GM18498 (cell line): ENCODE data around the gene SKA3.

Source experiments
- ATAC-seq: cut with Tn5 transposase; IDR thresholded peaks from one replicate; pipeline ENCODE4 v1.9.1; 2021; ENCODE audit warnings: mild to moderate bottlenecking, moderate library complexity; ENCODE audit not compliant: unreplicated experiment

Gene SKA3

DNA sequence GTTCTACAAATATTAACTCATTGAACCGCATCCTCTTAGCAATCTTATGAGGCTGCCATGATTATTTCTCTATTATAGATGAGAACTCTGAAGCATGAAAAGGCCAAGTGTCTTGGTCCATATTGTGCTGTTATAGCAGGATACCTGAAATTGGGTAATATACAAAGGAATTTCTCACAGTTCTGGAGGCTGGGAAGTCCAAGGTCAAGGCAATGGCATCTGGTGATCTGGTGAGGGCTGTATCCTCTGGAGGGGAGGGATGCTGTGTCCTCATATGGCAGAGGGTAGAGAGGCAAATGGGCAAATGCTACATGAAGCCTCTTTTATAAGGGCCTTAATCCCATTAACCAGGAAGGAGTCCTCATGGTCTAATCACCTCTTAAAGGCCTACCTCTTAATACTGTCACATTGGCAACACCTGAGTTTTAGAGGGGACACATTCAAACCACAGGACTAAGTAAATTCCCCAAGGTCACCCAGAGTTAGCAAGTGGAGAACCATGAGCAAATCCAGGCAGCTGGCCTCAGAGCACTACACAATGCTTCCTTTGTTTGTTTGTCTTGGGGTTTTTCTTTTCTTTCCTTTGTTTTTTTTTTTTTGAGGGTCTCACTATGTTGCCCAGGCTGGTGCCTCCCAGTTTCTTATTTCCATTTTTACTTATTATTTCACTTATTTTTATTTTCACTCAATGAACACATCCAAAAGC, 59.1 kb downstream of the SKA3 start:
- ATAC-seq = no peak

GRCh38 chr13:21116141-21116540, 60.2 kb downstream of the SKA3 start:
- no peak for ATAC-seq

DNA sequence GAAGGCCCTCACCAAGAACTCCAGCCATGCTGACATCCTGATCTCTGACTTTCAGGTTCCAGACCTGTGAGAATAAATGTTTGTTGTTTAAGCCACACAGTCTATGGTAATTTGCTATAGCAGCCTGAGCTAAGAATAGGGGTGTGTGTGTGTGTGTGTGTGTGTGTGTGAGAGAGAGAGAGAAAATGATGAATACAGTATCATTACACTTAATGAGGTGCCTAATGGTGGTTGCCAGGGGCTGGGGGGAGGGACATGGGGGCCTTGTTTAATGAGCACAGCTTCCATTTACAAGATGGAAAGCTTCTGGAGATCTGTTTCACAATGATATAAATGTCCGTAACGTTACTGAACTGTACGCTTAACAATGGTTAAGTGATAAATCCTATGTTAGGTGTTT, 61.1 kb downstream of the SKA3 start:
- ATAC-seq = no peak

- ATAC-seq = no peak
Measured at GRCh38 chr13:21111546-21111945, 64.8 kb downstream of the SKA3 start.

DNA sequence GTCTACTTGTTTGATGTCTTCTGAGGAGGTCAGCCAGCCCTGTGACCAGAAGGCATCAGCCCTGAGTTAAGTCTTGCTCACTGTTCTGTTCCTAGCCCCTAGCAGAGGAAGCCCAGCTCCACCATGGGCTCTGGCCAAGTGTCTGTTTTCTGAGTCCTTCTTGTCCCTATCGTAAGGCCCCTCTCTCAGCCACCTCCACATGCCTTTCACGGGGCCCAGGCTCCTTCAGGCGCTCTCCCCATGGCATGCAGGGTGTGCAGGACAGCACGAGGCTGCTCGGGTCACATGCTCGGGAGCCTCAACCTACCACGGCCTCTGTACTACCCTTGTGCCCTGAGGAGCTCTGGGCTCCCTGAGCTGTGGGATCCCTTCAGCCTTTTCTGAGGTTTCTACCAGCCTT, 67.2 kb downstream of the SKA3 start:
- ATAC-seq = no peak

DNA sequence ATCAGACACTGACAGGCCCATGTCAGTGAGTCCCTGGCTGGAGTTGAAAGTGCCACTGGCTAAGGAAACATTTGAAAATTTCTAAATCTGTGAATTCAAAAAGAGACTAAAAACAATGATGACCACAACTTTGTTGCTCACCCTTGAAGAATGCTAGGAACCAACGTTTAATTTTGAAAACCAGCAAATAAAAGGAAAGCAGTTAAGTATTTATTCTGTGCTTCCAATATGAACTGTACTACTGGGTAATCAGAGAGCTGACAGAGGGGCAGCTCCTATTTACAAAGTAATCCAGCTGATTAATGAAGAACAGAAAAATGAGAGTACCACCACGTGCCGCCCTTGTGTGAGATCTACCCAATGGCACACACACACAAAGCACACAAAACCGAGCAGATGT, 70.3 kb downstream of the SKA3 start:
- ATAC-seq = no peak

GRCh38 chr13:21104199-21105019, 71.9 kb downstream of the SKA3 start:
- ATAC-seq = no peak
